ENCODE results near the gene ZNF224. TPM values are rescaled to one million over a fixed set of nuclear protein-coding genes. Genes with fewer than 3 reads are reported as not detected.

ZNF224 gene
- total RNA-seq, 4 donors from 2014 or later, result 19.9 to 32.6 (median 30.0) TPM

DNA sequence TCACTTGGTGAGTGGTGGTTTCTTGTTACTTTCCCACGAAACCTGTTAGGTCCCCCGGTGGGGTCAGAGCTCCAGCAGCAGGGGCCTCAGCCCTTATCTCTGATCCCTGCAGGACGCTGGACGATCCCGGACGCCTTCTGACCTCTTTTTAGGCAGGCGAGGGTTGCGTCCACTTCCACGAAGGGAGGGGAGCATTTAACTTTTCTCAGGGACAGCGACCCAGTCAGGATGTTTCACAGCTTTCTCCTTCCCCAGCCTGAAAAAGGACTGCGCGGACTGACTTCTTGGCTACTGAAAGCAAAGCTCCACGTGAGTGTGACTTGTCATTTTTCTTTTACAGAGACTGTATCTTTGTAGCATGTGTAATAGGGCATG lies 47.9 kb downstream of the ZNF224 start:
- TF ChIP-seq, protein P1, sequence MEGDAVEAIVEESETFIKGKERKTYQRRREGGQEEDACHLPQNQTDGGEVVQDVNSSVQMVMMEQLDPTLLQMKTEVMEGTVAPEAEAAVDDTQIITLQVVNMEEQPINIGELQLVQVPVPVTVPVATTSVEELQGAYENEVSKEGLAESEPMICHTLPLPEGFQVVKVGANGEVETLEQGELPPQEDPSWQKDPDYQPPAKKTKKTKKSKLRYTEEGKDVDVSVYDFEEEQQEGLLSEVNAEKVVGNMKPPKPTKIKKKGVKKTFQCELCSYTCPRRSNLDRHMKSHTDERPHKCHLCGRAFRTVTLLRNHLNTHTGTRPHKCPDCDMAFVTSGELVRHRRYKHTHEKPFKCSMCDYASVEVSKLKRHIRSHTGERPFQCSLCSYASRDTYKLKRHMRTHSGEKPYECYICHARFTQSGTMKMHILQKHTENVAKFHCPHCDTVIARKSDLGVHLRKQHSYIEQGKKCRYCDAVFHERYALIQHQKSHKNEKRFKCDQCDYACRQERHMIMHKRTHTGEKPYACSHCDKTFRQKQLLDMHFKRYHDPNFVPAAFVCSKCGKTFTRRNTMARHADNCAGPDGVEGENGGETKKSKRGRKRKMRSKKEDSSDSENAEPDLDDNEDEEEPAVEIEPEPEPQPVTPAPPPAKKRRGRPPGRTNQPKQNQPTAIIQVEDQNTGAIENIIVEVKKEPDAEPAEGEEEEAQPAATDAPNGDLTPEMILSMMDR (IDR thresholded peaks at IDR 0.05; ENCODE audit: low read depth), result no peak

- TF ChIP-seq, protein P1 (IDR thresholded peaks at IDR 0.05; ENCODE audit: low read depth), result no peak
Measured at GRCh38 chr19:44149776-44150175, 55.6 kb downstream of the ZNF224 start.

GRCh38 chr19:44151491-44151890 lies 57.3 kb downstream of the ZNF224 start:
- TF ChIP-seq, protein P1 (IDR thresholded peaks at IDR 0.05; ENCODE audit: low read depth), result no peak

- TF ChIP-seq, protein P1 (IDR thresholded peaks at IDR 0.05; ENCODE audit: low read depth), result no peak
Measured at GRCh38 chr19:44156475-44156874, 62.3 kb downstream of the ZNF224 start.

Small RNA genes lying within 50 kb of the gene (small RNA-seq; reads per million reads assigned to genes)
- not detected for gene RNU6-902P

Other genes starting within 250 kb of the ZNF224 start
- 1 to 10 TPM in 3 of 4 donors, under 1 TPM in 1; 0.49 to 4.1 (median 1.5) TPM for gene ZNF404, start 210.4 kb upstream of the ZNF224 start, total RNA-seq
- gene ZNF45, start 159.1 kb upstream of the ZNF224 start, total RNA-seq, result 1 to 10 TPM; 5.9 to 8.7 (median 7.1) TPM
- 1 to 10 TPM; 4.5 to 6.8 (median 5.6) TPM for gene ZNF221, start 143.1 kb upstream of the ZNF224 start, total RNA-seq
- 10 to 100 TPM in 1 of 4 donors, 1 to 10 TPM in 3; 6.0 to 13.8 (median 9.1) TPM for gene ZNF155, start 110.2 kb upstream of the ZNF224 start, total RNA-seq
- 10 to 100 TPM in 1 of 4 donors, 1 to 10 TPM in 3; 1.9 to 11.0 (median 3.4) TPM for gene ZNF230, start 91.4 kb upstream of the ZNF224 start, total RNA-seq
- 1 to 10 TPM; 2.2 to 3.2 (median 3.1) TPM for gene ZNF222, start 69.0 kb upstream of the ZNF224 start, total RNA-seq
- gene ZNF223, start 42.3 kb upstream of the ZNF224 start, total RNA-seq, result 1 to 10 TPM; 2.9 to 5.9 (median 5.0) TPM
- 1 to 10 TPM; 1.8 to 2.4 (median 2.1) TPM for gene ZNF284, start 22.2 kb upstream of the ZNF224 start, total RNA-seq
- gene ZNF225, start 19.0 kb downstream of the ZNF224 start, total RNA-seq, result 1 to 10 TPM; 3.3 to 5.1 (median 4.1) TPM
- 1 to 10 TPM; 4.9 to 9.1 (median 7.4) TPM for gene ZNF234, start 47.2 kb downstream of the ZNF224 start, total RNA-seq
- gene ZNF226, start 70.7 kb downstream of the ZNF224 start, total RNA-seq, result 10 to 100 TPM; 12.9 to 20.7 (median 17.6) TPM
- gene ZNF227, start 118.2 kb downstream of the ZNF224 start, total RNA-seq, result 10 to 100 TPM; 15.3 to 18.3 (median 16.9) TPM
- gene ZNF233, start 165.5 kb downstream of the ZNF224 start, total RNA-seq, result under 1 TPM in 3 of 4 donors, not detected in 1; 0.44 to 0.68 (median 0.49) TPM
- 1 to 10 TPM; 5.1 to 7.5 (median 7.0) TPM for gene ZNF235, start 210.7 kb downstream of the ZNF224 start, total RNA-seq

Measured in subcutaneous adipose tissue (tissue), 4 donors.